Measurements from ENCODE around the gene MGAT4D.
"Not testable (repeated sequence)": the region's sequence is repeated elsewhere in the genome, so short reads cannot be mapped to it uniquely, and the experiment has no call there.

The MGAT4D gene

DNA sequence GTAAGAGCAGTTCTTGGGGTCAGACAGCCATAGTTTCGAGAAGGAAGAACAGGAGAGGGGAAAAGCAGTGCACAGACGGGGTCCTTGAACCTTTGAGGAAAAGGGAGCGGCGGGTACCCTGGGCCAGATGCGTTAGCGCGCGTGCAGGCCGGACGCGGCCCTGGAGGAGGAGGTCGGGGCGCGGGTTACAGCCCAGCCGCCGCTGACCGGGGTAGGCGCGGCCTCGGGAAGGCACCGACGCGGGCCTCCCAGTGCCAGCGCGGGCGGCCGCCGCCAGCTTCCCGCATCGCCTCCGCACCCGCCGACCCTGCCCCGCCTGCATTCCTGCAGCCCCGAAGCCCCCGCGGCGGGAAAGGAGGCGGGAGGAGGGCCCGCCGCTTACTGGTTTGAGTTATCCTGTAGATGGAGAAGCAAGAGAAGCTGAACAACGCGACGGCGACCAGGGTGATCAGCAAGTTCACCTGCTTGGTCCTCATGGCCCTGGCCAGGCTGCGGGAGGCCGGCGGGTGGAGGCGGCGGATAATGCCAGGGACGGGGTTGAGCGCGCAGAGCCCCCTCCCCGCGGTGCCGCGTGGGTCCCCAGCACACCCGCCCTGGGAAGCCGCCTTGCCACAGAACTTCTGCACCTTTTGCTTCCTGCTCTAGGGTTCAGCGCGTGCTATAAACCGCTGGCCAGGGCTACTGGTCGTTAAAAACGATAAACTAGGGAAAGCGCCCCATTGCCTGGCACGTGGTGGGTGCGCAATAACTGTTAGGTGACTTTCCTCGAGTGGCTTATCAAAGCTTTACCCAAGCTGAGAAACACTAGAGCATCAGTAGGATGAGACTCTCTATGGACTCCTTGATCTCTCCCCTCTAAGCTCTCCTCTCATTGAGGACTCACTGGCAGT lies at the start of gene MGAT4D:
Gene MGAT4D, minus strand, starts transcription at position 547 of the 890 bp plus-strand sequence. Its CDS starts 71 bp downstream, at position 476.
- no peak for DNase-seq

DNA sequence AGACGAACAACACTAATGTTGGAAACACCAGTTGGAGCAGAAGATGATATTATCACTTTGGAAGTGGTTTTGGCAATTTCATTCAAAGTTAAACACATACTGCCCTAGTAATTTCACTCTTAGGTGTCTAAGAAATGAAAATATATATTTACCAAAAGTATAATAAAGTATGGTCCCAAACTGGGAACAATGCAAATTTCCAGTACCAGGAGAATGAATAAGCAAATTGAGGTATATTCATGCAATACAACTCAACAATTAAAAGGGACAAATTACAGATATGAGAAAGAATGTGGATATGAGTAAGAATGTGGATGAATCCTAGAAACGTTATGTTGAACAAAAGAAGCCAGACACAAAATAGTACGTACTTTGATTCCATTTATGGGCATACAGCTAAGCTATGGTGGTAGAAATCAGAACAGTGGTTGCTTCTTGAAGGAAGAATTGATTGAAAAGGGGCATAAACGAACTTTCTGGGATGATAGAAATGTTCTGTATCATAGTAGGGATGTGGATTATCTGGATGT lies 35.9 kb upstream of the MGAT4D start:
- no peak for DNase-seq

DNA sequence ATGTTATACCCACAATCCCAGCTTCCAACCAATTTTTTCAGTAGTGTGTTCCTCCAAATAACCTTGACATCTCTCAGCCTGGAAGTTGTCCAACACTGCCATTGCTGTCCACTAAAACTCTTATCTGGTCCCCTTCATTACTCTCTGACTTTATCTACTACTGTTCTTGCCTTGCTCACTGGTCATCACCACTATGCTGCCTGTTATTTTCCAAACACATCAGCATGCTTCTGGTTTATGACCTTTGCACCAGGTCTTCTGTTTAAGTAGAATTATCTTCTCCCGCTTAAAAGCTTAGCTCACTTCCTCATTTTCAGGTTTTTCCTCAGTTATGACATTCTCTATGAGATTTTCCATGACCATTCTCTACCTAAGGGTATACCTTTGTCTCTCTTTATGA lies 31.3 kb upstream of the MGAT4D start:
- DNase-seq, result no peak

DNA sequence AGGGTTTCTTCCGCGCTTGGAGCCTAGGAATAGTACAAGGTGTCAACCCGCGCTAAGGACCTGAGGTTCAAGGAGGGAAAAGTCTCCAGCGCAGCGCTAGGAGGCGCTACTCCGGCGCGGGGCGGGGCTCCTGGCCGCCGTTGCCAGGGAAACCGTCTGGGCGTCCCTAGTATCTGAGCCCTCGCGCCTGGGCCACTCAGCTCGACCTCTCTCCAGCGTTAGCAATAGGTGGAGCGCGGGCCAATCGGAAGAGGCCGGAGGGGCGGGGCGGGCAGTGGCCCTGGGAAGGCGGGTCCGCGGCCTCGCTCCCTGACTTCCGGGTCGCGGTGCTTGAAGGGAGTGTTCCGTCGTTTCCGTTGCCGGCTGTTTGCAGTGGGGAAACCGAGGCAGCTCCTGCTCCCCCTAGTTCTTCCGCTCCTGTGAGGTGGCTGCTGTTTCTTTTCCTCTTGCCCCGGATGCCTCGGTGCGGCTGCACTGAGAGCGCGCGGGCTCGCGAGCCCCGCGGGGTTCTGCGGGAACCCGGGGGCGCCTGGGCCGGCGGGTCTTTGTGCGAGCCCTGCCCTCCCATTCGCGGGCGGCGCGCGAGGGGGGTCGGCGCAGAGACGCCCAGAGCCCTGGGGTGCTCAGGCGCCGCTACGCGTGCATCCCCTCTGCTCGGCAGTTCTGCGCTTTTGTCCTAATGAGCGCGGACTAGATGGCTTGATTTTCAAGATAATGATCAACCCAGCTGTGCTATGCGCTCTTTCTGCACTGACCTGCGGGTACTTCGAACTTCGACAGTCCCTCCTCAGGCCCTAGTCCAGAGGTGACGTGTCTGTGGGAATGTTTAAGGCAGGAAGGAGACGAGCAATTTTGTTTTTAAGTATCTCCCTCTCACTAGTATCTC lies 26.0 kb upstream of the MGAT4D start, which contains the start of gene ELMOD2:
Gene ELMOD2, plus strand, starts transcription at position 312 of the 886 bp plus-strand sequence. CDS start 1,261 bp downstream, outside the sequence.
- DNase-seq, result peak; percentile 98

DNA sequence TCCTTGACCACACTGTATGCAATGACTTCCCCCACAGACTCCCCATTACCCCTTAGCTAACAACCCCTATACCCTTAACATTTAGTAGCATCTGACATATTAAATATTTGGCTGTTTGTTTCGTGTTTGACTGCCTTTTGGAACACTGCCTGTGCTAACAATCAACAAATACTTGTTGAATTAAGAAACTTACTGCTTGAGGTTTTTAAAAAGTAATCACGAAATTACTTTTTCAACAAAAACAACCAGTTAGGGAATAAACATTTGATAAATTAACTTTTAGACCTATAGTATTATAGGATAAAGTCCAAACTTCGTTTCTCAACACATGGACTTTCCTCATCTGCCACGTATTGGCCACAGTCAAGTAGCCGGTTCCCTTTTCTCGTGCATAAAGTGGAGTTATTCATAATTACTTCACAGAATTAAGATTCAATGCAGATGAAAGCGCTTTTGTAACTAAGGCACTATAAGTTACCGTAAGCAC lies 25.3 kb upstream of the MGAT4D start:
- DNase-seq, result no peak

DNA sequence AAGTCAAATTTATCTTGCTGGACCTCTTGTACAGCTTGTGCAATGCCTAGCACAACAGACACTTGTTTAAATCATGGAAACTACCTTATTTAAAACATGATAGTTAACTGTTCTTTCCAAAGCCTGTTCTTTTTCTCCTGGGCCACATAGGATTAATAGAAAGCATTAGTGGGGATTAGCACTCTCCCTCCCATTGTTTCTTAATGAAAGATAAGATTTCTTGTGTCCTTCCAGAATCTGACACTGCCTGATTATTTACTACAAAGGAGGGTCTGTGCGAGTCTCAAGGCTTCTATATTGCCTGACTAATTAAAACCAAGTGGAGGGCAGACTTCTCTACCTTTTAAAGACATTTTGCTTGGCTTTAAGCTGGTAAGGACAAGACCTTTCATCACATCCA lies 17.3 kb upstream of the MGAT4D start:
- no peak for DNase-seq

DNA sequence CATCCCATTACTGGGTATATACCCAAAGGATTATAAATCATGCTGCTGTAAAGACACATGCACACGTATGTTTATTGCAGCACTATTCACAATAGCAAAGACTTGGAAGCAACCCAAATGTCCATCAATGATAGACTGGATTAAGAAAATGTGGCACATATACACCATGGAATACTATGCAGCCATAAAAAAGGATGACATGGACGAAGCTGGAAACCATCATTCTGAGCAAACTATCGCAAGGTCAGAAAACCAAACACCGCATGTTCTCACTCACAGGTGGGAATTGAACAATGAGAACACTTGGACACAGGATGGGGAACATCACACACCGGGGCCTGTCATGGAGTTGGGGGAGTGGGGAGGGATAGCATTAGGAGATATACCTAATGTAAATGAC lies 15.7 kb upstream of the MGAT4D start:
- not testable (repeated sequence) for DNase-seq

DNA sequence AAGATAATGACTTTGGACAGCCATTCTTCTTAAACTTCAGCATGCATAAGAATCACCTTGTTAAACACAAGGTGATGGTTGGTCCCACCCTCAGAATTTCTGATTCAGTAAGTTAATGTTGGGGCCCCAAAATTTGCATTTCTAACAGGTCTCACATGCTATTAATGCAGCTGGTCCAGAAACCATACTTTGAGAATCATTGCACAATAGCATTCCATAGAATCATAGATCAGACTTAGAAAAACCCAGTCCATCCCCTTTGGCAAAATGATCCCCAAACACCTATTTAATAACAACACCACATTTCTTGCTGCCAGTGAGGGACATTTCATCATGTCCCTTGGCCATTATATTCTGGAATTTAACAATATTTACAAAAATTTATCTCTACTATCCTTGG lies 6.2 kb upstream of the MGAT4D start:
- no peak for DNase-seq

DNA sequence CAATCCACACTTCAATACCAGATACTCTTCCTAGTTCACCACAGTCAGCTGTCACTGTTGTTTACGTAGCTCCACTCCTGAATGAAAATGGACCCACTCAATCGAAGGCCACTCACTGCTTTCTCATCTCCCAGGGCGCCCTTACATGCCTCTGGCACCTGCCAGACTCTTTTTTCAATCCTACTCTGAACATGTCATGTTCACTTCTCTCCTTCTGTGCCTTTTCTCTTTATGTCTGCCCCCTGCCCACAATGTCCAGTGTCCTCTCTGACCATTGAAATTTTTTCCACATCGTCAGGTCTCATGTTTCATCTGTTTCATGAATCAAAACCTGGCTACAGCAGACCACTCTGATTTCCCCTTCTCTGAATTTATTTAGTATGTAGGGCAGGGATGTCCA lies 1.3 kb upstream of the MGAT4D start:
- DNase-seq, result no peak

DNA sequence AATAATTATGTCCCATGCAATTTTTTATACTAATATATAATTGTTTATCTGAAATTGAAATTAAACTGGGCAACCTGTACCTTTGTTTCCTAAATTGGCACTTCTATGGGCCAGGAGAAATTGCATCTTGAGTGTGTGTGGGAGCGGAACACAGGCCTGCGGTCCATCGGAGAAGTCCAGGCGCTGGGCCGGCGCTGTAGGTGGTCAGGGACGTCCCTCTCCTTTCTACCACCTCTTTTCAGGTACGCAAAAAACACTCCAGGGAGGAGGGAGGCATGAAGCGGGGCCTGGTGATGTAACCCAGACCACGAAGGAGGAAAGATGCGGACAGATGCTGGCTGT lies 717 bp downstream of the MGAT4D start:
- DNase-seq, result no peak

DNA sequence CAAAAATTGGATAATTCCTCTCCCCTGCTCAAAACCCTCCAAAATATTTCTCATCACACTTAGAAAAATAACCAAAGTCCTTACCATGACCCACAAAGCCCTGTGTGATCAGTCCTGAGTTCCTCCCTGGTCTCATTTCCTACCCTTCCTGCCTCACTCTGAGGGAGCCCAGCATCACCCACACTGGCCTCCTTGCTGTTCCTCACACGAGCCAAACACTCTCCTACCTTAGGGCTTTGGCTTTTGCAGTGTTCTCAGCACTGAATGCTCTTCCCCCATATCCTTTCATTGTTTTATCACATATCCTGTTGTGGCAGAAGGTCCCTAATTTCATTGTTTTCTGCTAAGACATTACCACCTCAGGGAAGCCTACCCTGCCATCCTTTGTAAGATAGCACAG lies 12.2 kb downstream of the MGAT4D start:
- no peak for DNase-seq

DNA sequence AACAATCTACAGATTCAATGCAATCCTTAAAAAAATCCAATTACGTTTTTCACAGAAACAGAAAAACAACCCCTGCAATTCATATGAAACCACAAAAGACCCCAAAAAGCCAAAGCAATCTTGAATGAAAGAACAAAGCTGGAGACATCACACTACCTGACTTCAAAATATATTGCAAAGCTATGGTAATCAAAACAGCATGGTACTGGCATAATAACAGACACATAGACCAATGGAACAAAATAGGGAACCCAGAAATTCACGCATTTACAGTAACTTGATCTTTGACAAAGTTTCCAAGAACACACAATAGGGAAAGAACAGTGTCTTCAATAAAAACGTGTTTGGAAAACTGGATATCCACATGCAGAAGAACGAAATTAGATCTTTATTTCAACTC lies 14.6 kb downstream of the MGAT4D start:
- DNase-seq, result no peak

DNA sequence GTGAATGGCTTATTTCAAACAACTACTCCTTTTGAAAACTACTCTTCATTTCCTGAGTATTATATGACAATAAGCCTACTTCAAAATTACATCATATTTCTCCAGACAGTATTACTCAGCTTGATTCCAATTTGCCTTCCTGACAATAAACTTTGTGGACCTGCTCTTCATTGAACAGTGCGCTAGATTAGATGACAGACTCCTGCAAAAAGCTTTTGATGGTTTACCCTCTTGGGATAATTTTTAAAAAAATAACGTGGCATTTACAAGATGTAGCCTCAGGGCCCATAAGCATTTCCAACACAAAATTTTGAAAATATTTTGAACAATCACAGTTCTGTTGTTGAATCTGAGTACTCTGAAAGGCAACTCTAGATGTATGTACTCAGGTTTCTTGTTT lies 25.9 kb downstream of the MGAT4D start:
- no peak for DNase-seq

DNA sequence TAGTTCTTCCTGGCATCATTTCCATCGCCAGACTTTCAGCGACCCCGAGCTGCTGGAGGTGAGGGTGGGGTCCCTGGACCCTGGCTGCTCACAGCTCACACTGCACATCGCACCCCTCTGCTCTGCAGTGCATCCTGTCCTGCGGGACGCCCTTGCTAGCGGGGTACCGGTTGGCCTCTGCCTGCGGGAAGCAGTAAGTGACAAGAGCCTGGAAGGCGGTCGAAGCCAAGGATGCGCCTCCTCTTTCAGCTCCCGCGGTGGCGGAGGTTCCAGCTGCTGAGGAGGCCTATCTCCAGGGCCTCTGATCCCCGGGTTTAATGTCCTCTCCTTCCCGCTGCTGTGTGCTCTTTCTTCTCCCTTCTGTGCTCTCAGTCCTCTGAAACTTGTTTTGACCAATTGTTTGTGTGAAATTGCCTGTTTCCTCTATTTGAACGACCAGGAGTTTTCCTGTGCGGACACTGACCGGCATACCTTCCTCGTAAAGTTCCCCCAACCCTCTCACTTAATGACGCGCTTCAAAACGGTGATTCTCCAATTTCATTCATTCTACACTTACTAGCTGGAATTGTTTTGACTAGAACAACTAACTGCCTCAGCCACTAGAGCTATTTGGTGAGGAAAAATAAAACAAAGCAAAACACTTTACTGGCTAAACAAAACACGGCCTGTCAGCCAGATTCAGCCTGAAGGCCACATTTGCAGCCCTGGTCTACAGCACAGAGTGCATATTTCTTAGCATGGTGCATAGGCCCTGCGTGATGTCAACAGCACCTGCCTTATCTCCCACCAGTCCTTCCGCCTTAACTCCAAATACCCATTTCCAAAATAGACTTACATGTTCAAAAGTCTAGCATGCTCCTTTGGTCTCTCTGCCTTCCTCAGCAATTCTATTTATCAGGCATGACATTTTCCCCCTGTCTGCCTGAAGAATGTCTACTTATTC lies 28.0 kb downstream of the MGAT4D start:
- no peak for DNase-seq

DNA sequence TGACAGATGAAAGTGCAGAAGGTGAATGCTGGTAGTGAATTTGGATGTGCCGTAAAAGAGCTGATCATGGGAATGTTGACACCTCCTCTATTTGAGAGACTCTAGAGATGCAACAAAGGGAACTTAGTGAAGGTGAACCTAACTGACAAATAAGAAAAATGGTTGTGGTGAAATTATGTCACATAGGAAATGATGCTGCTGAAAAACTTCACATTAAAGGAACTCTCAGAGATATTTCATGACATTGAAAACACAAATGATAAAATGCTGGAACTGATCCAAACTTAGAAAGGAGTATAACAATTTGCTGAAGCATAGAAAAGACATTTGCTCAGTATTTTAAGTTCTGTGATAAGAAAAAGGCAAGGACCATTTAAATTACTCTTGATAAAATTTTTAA lies 31.9 kb downstream of the MGAT4D start:
- no peak for DNase-seq

DNA sequence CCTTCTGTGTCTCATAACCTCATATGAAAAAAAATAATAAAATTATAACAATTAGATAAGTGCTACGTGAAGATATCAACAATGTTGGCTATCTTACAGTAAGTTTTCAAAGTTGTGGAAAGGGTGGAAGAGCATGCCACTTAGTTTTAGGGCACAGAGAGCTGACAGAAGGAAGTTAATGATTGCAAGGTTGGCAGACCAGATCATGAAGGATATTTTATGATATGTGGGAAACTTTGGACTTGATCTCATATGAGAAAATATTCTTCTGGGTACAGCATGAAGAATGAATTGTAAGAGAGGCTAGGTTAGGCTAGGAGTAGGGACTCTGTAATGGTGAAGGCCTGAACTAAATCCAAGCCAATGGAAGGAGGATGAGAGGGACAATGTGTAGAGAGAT lies 34.5 kb downstream of the MGAT4D start:
- no peak for DNase-seq

DNA sequence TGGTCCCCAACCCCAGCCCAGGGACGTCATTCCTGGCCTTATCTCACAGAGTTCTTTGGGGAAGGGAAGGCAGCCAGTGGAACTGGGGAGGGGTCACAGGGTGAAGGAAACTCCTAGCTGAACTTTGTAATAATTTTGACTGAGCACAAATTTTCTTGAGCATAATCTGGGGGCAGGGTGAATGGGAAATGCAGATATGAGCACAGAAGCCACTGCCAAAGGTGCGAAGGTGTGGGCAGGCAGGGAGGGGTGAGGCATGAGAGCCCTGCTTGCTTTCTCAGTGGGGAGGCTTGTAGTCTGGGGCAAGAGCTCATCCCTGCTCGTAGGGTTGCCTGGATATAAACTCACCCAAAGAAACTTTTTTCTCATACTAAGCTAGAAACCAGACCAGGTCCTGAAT lies 34.9 kb downstream of the MGAT4D start:
- no peak for DNase-seq

DNA sequence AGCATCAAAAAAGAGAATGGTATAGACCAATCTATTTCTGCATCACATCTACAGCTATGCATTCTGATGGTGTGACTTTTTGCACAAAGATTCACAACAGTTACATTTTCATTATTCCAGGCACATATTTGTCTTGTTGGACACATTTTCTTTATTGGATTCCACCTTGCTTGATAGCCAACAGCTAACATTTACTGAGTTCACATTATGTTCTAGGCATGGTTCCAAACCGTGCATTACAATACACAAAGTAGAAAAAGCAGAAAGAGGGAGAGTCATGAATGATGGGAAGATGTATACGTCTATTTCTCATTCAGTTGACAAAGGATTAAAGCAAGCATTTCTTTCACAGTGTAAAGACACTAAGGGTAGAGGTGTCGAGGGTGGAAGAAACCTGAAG lies 47.7 kb downstream of the MGAT4D start:
- DNase-seq, result no peak

DNA sequence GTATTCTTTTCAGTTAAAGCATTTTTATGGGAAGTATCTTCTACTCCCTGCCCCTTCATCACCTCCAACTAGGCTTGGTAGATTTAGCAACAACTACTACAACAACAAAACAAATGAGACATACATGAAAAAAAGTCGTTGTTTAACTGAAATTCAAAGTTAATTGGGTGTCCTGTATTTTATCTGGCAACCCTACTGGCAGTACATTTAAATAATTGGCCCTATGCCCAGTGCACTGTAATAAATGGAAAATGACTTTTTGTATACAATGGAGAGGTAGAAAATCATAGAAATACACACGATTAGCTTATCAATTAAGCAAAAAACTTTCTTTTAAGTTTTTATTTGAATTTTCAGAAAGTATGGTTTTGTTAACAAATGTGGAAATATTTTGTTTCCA lies 49.3 kb downstream of the MGAT4D start:
- no peak for DNase-seq

DNA sequence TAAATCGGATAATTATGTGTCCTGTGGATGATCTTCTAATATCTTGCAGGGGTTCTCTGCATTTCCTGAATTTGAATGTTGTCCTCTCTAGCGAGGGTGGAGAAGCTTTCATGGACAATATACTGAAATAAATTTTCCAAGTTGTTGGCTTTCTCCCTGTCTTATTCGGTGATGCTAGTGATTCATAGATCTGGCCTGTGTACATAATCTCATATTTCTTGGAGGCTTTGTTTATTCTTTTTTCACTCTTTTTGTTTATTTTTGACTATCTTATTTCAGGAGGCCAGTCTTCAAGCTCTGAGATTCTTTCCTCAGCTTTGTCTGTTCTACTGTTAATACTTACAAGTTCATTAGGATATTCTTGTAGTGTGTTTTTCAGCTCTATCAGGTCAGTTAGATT lies 49.9 kb downstream of the MGAT4D start:
- no peak for DNase-seq

DNA sequence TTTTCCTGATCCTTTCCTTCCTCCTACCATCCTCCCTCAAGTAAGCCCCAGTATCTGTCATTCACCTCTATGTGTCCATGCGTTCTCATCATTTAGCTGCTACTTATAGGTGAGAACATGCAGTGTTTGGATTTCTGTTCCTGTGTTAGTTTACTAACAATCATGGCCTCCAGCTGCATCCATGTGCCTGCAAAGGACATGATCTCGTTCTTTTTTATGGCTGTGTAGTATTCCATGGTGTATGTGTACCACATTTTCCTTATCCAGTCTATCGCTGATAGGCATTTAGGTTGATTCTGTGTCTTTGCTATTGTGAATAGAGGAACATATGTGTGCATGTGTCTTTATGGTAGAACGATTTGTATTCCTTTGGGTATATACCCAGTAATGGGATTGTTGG lies 53.7 kb downstream of the MGAT4D start:
- not testable (repeated sequence) for DNase-seq

DNA sequence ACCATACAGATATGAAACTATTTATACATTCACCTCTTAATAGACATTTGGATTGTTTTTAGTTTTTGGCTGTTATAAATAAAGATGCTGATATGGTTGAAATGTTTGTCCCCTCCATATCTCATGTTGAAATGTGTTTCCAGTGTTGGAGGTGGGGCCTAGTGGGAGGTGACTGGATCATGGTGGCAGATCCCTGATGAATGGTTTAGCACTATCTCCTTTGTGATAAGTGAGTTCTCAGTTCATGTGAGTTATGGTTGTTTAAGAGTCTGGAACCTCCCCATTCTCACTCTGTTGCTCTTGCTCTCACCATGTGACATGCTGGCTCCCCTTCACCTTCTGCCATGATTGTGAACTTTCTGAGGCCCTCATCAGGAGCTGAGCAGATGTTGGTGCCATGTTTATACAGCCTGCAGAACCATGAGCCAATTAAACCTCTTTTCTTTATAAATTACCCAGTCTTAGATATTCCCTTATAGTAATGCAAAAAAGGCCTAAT lies 58.4 kb downstream of the MGAT4D start:
- DNase-seq, result no peak
